Measurements from ENCODE around the gene TMEM170A.

Gene TMEM170A

DNA sequence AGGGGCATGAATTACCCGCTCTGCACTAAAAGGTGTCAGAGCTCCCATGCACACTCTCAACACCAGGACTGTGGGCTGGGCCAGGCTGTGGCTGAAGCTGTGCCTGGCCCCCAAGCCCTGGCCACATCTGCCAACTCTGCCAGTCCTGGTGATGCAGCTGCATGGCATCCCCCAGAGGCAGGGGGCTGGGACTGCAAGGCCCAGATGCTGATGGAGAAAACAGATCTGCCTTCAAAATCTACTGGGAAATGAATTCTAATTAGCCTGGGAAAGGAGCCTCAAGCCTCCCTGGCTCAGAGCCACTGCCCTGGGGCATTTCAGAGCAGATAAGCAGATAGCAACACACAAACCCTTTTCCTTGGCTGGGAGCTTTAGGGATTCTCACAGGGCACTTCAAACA lies 27.4 kb upstream of the TMEM170A start:
- Mint-ChIP-seq H3K27me3 (ENCODE audit: low read depth) (peaks cover 28% of the 10 kb centered on the region), H3K27ac (no peak overlapping the region), H3K9me3 (no peaks in the 10 kb centered on the region), H3K4me1 (peaks cover 8% of the 10 kb centered on the region), H3K36me3 (ENCODE audit: low read depth) (no peaks in the 10 kb centered on the region), H3K4me3 (no peak overlapping the region)
- TF ChIP-seq, protein P1, sequence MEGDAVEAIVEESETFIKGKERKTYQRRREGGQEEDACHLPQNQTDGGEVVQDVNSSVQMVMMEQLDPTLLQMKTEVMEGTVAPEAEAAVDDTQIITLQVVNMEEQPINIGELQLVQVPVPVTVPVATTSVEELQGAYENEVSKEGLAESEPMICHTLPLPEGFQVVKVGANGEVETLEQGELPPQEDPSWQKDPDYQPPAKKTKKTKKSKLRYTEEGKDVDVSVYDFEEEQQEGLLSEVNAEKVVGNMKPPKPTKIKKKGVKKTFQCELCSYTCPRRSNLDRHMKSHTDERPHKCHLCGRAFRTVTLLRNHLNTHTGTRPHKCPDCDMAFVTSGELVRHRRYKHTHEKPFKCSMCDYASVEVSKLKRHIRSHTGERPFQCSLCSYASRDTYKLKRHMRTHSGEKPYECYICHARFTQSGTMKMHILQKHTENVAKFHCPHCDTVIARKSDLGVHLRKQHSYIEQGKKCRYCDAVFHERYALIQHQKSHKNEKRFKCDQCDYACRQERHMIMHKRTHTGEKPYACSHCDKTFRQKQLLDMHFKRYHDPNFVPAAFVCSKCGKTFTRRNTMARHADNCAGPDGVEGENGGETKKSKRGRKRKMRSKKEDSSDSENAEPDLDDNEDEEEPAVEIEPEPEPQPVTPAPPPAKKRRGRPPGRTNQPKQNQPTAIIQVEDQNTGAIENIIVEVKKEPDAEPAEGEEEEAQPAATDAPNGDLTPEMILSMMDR (IDR thresholded peaks at IDR 0.05; ENCODE audit: unreplicated experiment in 3 of 3) = no peak

DNA sequence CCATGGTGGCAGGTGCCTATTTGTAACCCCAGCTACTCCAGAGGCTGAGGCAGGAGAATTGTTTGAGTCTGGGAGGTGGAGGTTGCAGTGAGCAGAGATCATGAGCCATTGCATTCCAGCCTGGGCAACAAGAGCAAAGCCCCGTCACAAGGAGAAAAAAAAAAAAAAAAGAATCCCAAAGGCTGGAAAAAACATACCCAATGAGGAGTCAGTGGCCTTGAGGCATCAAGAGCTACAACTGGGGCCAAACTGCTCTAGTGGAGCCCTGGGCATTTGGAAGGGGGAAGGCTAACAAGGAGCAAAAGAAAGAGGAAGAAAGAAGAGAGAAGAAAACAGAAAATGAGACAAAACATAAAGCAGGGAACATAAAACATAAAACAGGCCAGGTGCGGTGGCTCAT lies 23.8 kb upstream of the TMEM170A start:
- TF ChIP-seq, protein P1 (IDR thresholded peaks at IDR 0.05; ENCODE audit: unreplicated experiment in 3 of 3) = no peak
- H3K27me3 Mint-ChIP-seq (ENCODE audit: low read depth) = peaks cover 12% of the 10 kb centered on the region
- no peaks in the 10 kb centered on the region for H3K9me3 Mint-ChIP-seq
- H3K4me3 Mint-ChIP-seq = no peak overlapping the region
- no peaks in the 10 kb centered on the region for H3K36me3 Mint-ChIP-seq (ENCODE audit: low read depth)
- H3K4me1 Mint-ChIP-seq = peaks cover 12% of the 10 kb centered on the region
- H3K27ac Mint-ChIP-seq = no peak overlapping the region

DNA sequence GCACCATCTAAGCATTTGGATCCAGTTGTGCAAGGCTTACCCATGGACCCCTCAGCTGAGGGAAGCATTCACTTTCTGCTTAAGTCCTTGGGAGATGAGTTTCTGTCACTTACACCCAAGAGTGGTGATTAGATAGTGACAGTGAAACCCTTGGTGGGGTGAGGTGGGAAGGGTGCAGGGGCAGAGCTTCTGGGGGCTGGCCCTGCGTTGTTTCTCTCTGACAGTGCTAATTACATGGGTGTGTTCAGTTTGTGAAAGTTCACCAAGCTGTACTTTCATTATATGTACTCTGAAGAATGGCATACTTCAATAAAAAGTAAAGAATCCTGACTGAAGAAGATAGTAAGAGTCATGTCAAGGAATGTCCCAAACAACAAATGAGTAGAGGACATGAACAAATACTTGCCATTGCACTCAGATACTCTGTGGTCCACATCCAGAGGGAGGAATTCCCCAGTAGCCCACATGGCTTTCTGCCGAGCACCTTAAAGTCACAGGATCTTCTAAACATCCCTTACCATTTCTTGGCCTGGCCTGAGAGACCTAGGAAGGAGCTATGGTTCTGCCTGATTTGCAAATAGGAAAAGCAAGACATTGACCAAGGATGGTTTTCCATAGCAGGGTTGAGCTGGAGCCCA lies 22.3 kb upstream of the TMEM170A start:
- H3K27ac Mint-ChIP-seq = no peak overlapping the region
- TF ChIP-seq, protein P1 (IDR thresholded peaks at IDR 0.05; ENCODE audit: unreplicated experiment in 3 of 3) = no peak
- H3K27me3 Mint-ChIP-seq (ENCODE audit: low read depth) = peaks cover 8% of the 10 kb centered on the region
- no peaks in the 10 kb centered on the region for H3K9me3 Mint-ChIP-seq
- H3K36me3 Mint-ChIP-seq (ENCODE audit: low read depth) = no peaks in the 10 kb centered on the region
- no peak overlapping the region for H3K4me3 Mint-ChIP-seq
- peaks cover 12% of the 10 kb centered on the region for H3K4me1 Mint-ChIP-seq

DNA sequence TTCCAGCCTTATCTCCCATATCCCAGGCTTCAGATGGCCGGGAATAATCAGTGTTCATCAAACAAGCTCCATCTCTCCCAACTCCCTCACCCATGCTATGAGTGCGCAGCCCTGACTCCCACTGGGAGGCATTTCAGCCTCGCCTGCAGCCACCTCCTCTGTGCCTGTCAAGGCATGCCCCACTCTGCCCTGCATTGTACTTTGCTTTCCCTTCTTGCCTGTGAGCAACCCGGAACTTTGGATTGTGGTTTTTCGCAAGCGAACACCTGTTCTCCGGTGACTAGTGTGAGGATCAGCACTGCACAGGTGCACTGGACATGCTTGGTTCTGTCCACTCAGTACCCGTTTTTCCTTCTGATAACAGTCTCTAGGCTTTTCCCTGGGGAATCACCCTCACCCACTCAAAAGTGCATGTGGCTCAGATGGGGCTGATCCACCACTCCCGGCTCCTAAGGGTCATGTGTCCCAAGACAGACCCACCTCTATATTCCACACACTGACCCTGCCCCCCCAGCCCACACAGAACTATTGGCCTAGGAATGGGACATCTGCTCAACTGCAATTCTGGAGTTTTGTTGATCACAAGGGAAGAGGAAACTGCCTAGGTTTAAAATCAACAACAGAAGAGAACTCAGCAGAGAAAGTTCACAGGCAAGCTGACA lies 21.7 kb upstream of the TMEM170A start:
- TF ChIP-seq, protein P1 (IDR thresholded peaks at IDR 0.05; ENCODE audit: unreplicated experiment in 3 of 3) = no peak
- Mint-ChIP-seq H3K9me3 (no peaks in the 10 kb centered on the region), H3K27ac (no peak overlapping the region), H3K36me3 (ENCODE audit: low read depth) (no peaks in the 10 kb centered on the region), H3K4me3 (no peak overlapping the region), H3K27me3 (ENCODE audit: low read depth) (peaks cover 10% of the 10 kb centered on the region), H3K4me1 (peaks cover 12% of the 10 kb centered on the region)

DNA sequence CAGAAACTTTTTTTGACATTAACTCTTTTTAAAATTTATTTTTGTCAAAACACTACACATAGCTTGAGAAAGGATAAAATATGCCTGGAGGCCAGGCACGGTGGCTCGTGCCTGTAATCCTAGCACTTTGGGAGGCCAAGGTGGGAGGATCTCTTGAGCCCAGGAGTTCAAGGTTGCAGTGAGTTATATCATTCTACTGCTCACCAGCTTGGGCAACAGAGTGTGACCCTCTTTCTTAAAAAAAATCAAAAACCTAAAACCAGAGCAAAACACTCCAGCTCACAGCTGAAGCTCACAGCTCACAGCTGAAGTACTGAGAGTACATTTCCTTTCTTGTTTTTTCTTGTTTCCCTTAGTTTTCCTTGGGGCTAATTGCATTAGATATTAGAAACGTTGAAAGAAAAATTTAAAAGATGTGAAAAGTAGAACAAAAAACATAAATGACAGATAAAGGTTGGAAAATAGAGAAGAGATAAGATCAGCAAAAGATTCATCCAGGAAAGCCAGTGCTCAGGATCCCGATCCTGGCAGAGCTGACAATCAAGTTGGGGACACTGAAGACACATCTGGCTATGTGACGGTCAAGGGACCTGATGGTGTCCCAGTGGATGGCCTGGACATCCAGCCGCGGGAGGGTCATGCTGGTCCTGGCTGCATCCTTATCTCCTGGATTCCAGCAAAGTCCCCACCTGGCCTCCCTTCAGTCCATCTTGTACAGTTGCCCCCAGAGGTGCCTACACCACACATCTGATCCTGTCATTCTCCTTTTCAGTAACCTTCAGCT lies 20.9 kb upstream of the TMEM170A start:
- H3K9me3 Mint-ChIP-seq = no peaks in the 10 kb centered on the region
- no peak overlapping the region for H3K4me3 Mint-ChIP-seq
- TF ChIP-seq, protein P1 (IDR thresholded peaks at IDR 0.05; ENCODE audit: unreplicated experiment in 3 of 3) = no peak
- no peak overlapping the region for H3K27ac Mint-ChIP-seq
- no peaks in the 10 kb centered on the region for H3K36me3 Mint-ChIP-seq (ENCODE audit: low read depth)
- H3K4me1 Mint-ChIP-seq = peaks cover 12% of the 10 kb centered on the region
- H3K27me3 Mint-ChIP-seq (ENCODE audit: low read depth) = peaks cover 10% of the 10 kb centered on the region
